ENCODE data around the gene PATL2. TPM values are rescaled to one million over a fixed set of nuclear protein-coding genes. Genes with fewer than 3 reads are reported as not detected.

Gene PATL2
- total and polyA plus RNA-seq, 2 experiments from 2014 or later, result 0.33 to 0.49 TPM

- H3K9me3 ChIP-seq (ENCODE audit: low read depth), result no peaks in the 10 kb centered on the region
- no peak overlapping the region for H3K4me3 ChIP-seq
- H3K27me3 ChIP-seq, result no peaks in the 10 kb centered on the region
- H3K36me3 ChIP-seq, result no peaks in the 10 kb centered on the region
- DNase-seq (ENCODE audit: low read depth in 1 of 2, low spot score in 1 of 2), result no peak
- peaks cover 12% of the 10 kb centered on the region for H3K4me1 ChIP-seq (ENCODE audit: low read depth)
- TF ChIP-seq CTCF (IDR thresholded peaks at IDR 0.05; ENCODE audit: low read depth, low read length), result no peak
- no peak overlapping the region for H3K27ac ChIP-seq
These were observed 42.2 kb downstream of the PATL2 start for GRCh38 chr15:44668921-44669320.

DNA sequence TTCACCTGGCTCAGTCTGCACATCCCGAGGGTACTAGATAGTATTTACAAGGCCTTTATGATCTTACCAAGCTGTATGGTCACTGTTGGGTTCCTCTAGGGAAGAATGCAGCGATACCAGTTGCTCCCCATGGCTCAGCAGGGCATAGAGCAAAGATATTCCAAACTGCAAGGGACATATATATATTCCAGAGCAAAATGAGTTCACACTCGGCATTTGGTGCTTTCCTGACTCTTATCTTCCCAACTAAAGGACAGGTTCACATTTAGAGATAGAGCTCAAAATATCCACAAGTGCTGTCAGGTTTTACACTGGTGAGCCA, 44.1 kb downstream of the PATL2 start:
- Histone ChIP-seq H3K27ac (peak overlapping the region; percentile 77), H3K27me3 (no peaks in the 10 kb centered on the region), H3K4me3 (no peak overlapping the region), H3K4me1 (ENCODE audit: low read depth) (peaks cover 16% of the 10 kb centered on the region), H3K36me3 (no peaks in the 10 kb centered on the region), H3K9me3 (ENCODE audit: low read depth) (no peaks in the 10 kb centered on the region)
- no peak for TF ChIP-seq CTCF (IDR thresholded peaks at IDR 0.05; ENCODE audit: low read depth, low read length)
- DNase-seq (ENCODE audit: low read depth in 1 of 2, low spot score in 1 of 2), result no peak

- no peaks in the 10 kb centered on the region for H3K9me3 ChIP-seq (ENCODE audit: low read depth)
- no peak overlapping the region for H3K4me3 ChIP-seq
- H3K27ac ChIP-seq, result peak overlapping the region; percentile 77
- peaks cover 19% of the 10 kb centered on the region for H3K4me1 ChIP-seq (ENCODE audit: low read depth)
- TF ChIP-seq CTCF (IDR thresholded peaks at IDR 0.05; ENCODE audit: low read depth, low read length), result no peak
- no peak for DNase-seq (ENCODE audit: low read depth in 1 of 2, low spot score in 1 of 2)
- H3K27me3 ChIP-seq, result no peaks in the 10 kb centered on the region
- no peaks in the 10 kb centered on the region for H3K36me3 ChIP-seq
These were observed 44.7 kb downstream of the PATL2 start for GRCh38 chr15:44666210-44667038.

DNA sequence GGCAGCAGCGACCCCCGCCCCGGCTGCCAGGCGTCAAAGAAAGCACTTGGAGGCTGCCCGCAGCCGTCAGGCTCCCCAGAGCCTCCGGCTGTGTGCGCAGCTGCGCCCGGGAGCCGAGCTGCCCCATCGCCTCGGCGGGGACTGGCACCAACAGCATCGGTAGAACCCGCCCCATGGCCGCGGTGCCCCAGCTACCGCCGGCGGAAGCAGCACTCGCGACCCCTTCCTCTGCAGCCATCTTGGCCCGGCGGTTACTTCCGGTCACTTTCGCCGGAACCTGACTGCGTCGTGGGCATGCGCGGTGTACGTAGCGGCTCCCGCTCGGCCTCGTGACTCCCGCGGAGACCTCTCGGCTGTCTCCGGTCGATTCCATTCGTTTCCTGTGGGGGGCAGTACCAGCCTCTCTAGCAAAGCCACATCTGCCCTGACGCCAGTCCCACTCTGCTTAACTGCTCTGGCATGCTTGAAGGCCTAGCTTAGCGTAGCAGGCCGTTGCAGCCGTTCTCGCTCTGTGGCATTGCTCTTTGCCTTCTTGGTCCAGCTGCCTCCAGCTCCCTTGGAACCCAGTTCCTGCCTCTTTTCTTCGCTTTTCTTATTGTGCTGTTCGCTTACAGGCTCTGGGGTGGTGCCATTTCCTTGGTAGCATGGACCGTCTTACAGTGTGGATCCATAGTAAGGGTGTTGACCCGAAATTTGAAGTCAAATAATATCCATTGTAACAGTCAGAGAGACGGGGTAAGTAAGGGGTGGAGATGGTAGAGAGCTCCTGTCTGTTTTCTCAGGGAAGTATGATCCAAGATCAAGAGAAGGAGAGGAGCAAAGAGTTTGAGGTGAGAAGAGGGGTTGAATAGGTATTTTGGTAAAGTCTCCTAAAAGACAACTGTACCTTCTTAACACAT, 47.5 kb downstream of the PATL2 start, which contains the start of gene SPG11:
Gene SPG11, minus strand, starts transcription at position 253 of the 899 bp plus-strand sequence. Its CDS starts 15 bp downstream, at position 238.
- Histone ChIP-seq H3K9me3 (ENCODE audit: low read depth) (no peaks in the 10 kb centered on the region), H3K36me3 (peaks cover 6% of the 10 kb centered on the region), H3K4me1 (ENCODE audit: low read depth) (peaks cover 19% of the 10 kb centered on the region), H3K27me3 (no peaks in the 10 kb centered on the region), H3K27ac (peak within 1 kb of the TSS; percentile 90), H3K4me3 (peak within 1 kb of the TSS; percentile 81)
- peak; percentile 86 for TF ChIP-seq CTCF (IDR thresholded peaks at IDR 0.05; ENCODE audit: low read depth, low read length)
- DNase-seq (ENCODE audit: low read depth in 1 of 2, low spot score in 1 of 2), result peak; percentile 98 to 99

- Histone ChIP-seq H3K27me3 (no peaks in the 10 kb centered on the region), H3K4me1 (ENCODE audit: low read depth) (peaks cover 19% of the 10 kb centered on the region), H3K36me3 (peaks cover 9% of the 10 kb centered on the region), H3K9me3 (ENCODE audit: low read depth) (no peaks in the 10 kb centered on the region), H3K27ac (peak overlapping the region; percentile 90), H3K4me3 (peak overlapping the region; percentile 81)
- peak; percentile 69 to 73 for DNase-seq (ENCODE audit: low read depth in 1 of 2, low spot score in 1 of 2)
- TF ChIP-seq CTCF (IDR thresholded peaks at IDR 0.05; ENCODE audit: low read depth, low read length), result no peak
These were observed 48.4 kb downstream of the PATL2 start for GRCh38 chr15:44662478-44663409.

Measured in cardiac muscle cell (in vitro differentiated cells and primary cell).